Stromal cell of bone marrow (primary cell): Measurements from ENCODE around the gene LETM1.

Experiments used
- DNase-seq: peaks from one replicate; pipeline ENCODE4 v3.0.0-alpha.2; 2012; ENCODE audit warnings: low read depth

The LETM1 gene

DNA sequence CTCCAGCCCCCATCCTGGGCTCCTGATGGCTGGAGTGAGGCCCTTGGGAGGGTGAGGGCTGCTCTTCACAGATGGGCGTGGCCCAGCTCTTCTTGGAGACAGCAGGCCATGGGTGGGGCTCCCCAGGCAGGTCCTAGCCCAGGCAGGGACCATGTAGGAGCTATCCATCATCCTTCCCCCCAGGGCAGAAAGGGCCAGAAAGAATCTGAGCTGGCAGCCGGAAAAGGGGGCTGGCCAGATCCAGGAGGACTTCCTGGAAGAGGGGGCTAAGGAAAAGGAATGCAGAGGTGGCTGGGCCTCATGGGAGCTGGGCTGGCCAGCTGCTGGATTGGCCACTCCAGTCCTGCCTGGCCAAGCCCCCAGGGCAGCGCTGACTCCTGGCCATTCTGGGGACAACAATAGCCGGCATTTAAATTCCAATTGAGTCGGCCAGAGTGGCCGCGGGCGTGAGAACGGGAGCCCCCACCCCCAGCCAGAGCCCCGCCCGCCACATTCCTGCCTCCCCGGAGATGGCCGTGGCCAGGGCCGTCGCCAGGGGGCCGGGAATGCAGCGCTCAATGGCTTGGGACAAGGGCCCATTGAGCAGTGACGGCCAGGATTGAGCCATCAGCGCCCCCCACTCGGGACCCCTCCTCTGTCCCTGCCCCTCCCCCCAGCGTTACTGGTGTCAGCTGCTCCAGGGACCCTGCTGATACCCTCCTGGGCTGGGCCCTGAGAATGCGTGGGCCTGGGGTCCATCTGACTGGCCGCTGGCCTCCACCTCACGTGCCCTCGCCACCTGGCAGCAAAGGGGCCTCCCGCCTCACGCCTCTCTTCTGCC, 77.9 kb downstream of the LETM1 start:
- DNase-seq: no peak

DNA sequence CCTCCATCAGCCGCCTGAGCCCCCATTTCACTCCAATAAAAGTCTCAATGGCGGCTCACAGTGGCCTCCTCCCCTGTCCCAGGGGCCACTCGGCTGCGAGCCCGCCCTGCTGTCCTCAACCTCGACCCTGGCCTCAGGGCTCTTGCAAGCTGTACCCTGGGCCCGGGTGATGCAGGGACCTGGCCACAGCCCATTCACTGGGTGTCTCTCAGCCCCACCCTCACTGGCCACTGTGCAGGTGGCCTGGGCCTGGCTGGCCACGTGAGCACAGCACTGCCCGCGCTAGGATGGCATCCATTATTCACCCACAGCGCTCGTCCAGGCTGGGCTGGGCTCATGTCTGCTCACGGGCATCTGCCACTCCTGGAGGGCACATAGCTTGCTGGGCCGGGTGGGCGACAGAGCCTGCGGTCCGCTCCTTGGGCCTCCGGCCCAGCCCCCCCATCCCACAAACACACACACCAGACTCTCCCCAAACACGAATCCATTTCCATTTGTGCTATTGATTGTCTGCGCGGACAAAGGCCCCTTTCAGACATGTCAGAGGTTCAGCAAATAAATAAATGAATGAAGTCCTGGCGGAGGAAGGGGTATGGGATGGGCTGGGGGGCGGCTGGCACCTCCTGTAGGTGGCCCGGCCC, 79.3 kb downstream of the LETM1 start:
- DNase-seq: no peak

GRCh38 chr4:1775731-1776500, 80.0 kb downstream of the LETM1 start:
- DNase-seq: peak; percentile 9

DNA sequence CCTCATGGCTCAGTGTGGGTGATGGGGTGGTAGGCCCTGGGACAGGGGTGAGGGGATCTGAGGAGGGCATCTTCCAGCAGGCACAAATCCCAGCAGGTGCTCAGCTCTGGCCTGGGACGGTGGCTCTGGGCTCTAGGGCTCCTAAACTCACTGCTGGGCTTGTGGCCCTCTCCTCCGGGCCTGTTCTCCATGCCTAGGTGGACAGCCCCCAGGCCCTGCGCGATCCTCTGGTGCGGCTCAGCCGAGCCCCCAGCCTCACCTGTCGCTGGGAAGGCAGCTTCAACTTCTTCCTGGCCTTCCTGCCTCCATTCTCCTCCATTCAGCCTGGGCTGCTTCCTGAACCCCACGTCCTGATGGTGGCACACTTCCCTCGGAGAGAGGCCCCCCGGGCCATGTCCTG, 82.2 kb downstream of the LETM1 start:
- DNase-seq: no peak

DNA sequence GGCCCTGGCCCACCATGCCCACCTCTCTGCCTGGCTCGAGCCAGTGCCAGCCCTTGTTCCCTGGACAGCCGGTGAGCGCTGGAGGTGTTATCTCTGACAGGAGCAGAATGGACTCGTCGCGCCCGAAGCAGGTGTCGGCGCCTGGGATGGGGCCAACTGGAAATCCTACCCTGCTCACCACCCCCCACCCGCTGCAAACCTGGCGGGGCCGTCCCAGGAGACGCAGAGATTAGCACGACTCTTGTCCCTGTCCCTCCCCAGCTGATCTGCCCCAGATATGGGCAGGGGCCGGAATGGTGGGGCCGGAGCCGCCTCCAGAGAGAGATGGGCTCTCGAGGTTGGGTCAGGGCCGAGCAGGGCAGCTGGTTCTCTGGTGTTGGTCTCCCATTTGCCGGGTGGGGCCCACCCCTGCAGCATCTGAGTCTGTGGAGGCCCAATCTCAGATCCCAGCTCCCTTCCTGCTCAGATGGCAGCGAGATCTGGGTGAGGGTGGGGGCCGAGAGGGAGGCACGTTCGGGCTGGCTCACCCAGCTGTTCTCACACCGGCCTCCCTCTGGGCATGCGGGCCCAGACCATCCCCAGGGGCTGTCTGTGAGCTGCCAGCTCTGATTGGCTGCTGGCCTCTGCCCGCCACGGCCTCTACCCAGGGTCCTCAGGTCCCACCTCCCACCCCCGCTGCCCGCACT, 83.0 kb downstream of the LETM1 start:
- DNase-seq: no peak

GRCh38 chr4:1771555-1772305, 84.2 kb downstream of the LETM1 start:
- DNase-seq: no peak

DNA sequence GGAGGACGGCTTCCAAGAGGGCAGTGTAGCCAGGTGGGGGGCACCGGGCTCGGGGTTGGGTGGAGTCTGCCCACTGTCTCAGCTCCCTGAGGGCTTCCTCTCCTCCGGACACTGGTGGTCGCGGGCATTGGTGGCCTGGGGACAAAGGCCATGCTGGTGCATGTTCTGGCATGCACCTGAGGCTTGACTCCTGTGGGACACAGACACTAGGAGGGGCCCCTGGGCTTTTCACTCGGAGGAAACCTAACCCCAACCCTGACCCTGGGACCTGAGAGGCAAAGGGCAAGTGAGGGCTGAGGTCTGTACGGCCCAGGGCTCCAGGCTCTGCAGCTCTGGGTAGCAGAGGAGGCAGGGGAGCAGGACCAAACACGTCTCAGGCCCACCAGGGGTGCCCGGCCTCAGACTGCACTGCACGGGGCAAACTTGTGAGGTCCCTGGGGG, 85.1 kb downstream of the LETM1 start:
- no peak for DNase-seq

DNA sequence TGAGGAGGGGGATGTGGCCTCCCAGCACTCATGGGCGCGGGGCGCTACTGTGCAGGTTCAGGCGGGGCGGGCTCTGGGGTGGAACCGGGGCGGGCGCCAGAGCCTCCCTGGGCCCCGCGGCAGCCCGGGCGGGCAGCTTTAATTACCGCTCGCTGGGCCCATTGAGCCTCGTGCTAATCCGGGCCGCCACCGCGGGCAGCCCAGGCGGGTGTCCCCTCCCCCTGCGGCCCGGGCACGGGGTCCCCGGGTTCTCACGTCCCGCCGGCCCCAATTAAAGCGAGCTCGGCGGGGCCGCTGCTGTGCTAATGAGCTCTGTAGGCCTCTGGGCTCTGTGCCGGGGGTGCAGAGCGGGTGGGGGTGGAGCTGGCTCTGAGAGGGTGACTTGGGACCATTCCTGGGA, 85.7 kb downstream of the LETM1 start:
- DNase-seq: no peak

DNA sequence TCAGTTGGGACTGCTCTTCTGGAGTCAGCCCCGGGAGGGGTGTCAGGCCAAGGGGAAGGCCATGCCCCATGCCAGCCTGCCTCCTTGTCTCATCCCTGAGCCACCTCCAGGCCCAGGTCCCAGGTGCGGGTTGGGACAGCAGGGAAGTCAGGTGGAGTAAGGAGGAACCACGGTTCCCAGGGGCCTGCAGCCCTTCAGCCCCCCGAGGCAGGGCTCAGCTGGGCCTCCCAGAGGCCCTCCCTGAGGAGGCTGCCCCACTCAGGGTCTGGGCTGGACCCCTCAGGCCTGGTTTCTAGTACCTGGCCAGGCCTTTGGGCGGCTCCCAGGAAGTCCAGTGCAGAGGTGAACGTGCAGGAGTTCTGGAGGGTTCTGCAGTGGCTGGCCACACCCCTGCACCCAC, 86.3 kb downstream of the LETM1 start:
- DNase-seq: no peak

- DNase-seq: no peak
Observed at GRCh38 chr4:1768367-1769034, 87.5 kb downstream of the LETM1 start.

DNA sequence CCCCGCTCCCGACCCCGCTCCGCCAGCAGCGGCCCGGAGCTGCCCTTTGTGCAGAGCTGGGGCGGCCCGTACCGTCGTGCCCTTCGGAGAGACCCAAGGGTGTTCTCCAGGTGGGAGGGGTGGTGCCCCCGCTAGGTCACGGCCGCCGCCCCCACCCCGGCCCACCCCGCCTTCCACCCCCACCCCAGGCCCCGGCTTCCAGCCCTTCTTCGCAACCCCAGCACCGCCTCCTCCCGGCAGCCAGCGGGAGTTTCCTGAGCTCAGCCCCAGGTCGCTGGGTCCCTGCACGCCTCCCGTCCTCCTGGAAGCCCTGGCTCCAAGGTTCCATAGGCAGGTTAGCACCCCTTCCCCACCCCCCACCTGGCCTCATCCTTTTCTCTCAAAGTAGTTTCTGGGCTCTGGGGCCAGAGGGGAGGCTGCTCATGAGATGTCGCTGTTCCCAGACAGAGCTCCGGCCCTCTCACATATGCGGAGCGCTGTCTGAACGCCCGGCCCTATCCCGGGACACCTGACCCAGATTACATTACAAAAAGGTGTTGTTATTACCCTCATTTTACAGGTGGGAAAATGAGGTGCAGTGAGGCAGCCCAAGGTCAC, 88.1 kb downstream of the LETM1 start:
- DNase-seq: peak; percentile 4

DNA sequence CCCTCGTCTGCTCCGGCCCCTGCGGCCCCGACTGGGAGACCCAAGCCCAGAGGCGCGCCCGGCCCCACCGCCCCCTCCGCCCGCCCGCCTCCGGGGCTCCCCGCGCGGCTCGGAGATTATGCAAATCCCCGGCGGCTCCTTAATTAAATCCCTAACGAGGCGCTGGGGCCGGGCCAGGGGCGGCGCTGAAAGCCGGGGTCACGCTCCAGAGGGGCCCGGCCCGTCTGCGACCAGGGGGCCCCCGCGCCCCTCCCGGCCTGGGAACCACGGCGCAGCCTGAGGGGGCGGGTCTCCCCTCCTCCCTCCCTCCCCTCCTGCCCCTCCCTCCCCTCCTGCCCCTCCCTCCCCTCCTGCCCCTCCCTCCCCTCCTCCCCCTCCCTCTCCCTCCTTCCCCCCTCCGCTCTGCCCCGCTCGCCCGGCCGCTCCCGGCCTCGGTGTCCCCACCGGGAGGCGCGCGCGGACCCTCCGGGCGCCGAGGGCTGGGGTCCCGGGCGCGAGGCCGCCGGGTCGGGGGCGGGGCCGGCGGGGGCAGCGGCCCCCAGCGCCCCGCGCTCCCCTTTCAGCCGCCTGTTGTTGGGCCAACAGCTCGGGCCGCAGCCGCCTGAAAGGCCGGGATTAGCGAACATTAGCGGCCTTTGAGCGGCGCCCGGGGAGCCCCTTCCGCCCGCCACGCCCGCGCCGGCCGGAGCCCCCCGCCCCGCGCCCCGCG, 88.7 kb downstream of the LETM1 start:
- no peak for DNase-seq

DNA sequence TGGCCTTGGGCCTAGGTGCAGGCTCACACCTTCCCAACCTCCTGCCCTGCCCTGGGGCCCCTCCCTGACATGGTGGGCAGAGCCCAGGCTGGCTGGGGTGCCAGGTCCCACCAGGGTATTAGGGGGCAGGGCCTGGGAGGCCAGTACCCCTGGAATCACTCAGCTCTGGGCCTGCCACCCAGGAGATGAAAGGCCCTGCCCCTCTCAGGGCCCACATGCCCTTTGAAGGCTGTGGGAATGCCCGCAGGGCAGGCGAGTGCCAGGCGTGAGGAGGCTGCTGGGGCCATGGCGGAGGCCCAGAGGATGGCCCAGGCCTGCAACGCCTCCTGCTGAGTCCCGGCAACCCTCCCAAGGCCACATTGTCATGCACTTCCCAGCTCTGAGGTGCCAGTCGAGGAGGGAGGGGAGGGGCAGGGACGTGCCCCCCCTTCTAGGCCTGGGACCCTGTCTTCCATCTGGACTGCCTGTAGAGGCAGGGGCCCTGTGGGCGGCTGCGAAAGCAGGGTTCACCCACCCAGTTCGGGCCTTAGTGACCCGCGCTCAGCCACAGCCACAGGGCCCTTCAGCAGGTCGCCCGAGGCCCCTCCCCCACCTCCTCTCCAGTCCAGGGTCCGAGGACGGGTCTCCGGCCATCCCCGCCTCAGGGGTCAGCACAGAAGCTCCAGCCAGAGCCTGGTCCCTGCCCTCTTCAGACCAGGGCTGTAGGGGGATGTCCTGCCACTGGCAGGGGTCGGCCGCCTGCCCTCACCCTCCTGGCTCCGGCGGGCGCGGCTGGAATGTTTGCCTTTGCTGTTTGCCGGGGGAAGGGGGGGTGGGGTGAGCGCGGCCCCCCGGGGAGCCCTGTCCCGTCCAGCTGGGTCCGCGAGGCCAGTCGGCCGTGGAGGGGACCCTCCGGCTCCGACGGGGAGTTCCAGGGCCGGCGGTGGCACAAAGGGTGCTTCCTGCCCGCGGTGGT, 89.6 kb downstream of the LETM1 start:
- DNase-seq: no peak

DNA sequence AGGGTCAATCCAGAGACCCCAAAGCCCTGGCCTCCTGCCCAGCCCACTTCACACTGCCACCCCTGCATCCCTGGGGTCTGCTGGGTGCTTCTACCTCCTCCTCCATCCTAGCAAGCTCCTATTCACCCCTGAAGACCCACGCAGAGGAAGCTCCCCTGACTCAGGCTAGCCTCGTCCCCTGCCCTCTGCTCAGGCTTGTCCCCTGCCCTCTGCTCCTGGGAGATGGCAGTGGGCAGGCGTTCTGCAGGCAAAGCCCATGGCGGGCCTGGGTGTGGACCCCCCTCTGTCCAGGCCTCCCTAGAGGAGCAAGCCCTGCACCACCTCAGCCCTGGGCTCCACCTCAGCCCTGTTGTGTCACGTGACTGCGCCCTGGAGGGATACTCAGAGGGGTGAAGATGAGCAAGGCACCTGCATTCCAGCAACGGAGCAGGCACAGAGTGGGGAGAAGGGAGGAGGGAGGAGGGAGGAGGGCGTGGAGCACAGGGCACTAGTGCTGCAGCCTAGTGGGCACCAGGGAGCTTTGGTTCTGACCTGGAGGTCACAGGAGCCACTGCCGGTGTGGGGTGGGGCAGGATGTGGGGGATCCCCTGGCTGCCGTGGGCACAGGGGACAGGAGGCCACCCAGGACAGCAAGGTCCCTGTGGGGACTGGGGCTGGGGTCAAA, 90.4 kb downstream of the LETM1 start:
- no peak for DNase-seq

DNA sequence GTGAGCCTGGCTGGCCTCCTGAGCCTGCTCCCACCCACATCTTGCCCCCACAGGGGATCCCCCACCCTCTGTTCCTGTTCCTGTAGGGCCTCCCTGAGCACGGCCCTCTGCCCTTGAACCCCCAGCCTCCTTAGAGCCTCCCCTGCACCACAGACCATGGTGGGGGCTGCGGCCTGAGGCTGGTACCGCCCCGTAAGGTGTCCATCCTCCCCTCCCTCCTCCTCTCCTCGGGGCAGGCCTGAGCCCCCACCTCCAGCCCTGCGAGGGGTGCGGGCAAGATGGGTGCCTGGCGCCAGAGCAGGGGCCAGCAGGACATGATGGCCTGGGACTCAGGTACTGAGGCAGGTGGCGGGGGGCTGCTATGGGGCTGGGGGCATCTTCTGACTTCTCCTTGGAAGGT, 91.3 kb downstream of the LETM1 start:
- DNase-seq: no peak

GRCh38 chr4:1763550-1764080, 92.3 kb downstream of the LETM1 start:
- DNase-seq: peak; percentile 36

DNA sequence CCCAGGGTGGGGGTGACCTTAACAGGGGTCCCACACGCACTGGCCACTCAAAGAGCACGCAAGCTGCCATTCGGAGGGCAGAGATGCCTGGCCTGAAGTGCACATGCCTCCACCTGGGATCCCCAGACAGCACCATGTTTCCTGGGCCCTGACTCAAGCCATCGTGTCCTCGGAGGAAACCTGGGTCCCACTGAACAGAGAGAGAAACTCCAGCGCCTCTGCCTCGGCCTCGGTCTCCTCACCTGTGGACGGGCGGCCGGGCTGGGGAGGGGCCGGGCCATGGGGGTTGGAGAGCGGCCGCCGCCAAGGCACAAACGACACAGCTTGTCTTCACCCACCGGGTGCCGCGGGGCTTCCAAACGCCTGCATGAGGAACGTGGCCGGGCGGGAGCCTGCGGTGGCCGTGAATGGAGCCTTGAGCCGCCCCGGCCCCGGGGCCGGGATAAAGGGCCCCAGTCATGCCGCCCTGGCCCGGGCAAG, 92.8 kb downstream of the LETM1 start:
- DNase-seq: no peak
